ENCODE results near the gene C1QTNF6. TPM values are rescaled to one million over a fixed set of nuclear protein-coding genes. Genes with fewer than 3 reads are reported as not detected.
A peak's percentile ranks its signal among the peaks of the same experiment; 100 is the strongest.

The C1QTNF6 gene
- total and polyA plus RNA-seq, 8 donors: 1.2 to 10.9 (median 3.0) TPM

DNA sequence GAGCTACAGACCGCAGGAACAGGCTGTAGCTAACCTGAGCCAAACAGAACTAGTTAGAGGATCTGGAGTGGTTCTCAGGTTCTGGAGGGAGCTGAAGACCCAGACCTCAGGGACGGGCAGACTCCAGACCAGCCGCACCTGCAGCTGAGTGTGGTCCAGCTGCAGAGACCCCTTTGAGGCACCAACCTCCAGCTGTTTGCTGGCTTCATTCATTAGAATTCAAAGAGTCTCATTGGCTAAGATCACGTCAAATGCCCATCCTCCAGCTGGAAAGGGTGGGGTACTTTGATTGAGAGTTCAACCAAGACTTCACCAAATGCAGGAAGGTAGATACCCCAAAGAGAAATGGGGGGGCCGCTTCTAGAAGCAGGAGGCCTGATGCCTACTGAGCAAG lies 25.0 kb downstream of the C1QTNF6 start:
- WGBS, 2 donors: 75 to 87% methylated on average over 5 of the region's 5 CpGs
- intact Hi-C loops (cut with DNase I): no loop called here
- no peaks in the 10 kb centered on the region for H3K4me1 ChIP-seq
- DNase-seq (no peak), ATAC-seq (no peak), FAIRE-seq (no peak)
- H3K27ac ChIP-seq: no peak overlapping the region
- no peaks in the 10 kb centered on the region for H3K36me3 ChIP-seq
- TF ChIP-seq, protein P1, sequence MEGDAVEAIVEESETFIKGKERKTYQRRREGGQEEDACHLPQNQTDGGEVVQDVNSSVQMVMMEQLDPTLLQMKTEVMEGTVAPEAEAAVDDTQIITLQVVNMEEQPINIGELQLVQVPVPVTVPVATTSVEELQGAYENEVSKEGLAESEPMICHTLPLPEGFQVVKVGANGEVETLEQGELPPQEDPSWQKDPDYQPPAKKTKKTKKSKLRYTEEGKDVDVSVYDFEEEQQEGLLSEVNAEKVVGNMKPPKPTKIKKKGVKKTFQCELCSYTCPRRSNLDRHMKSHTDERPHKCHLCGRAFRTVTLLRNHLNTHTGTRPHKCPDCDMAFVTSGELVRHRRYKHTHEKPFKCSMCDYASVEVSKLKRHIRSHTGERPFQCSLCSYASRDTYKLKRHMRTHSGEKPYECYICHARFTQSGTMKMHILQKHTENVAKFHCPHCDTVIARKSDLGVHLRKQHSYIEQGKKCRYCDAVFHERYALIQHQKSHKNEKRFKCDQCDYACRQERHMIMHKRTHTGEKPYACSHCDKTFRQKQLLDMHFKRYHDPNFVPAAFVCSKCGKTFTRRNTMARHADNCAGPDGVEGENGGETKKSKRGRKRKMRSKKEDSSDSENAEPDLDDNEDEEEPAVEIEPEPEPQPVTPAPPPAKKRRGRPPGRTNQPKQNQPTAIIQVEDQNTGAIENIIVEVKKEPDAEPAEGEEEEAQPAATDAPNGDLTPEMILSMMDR (IDR thresholded peaks at IDR 0.05): no peak
- H3K4me3 ChIP-seq: no peak overlapping the region
- no peaks in the 10 kb centered on the region for H3K27me3 ChIP-seq
- no peaks in the 10 kb centered on the region for H3K9me3 ChIP-seq

DNA sequence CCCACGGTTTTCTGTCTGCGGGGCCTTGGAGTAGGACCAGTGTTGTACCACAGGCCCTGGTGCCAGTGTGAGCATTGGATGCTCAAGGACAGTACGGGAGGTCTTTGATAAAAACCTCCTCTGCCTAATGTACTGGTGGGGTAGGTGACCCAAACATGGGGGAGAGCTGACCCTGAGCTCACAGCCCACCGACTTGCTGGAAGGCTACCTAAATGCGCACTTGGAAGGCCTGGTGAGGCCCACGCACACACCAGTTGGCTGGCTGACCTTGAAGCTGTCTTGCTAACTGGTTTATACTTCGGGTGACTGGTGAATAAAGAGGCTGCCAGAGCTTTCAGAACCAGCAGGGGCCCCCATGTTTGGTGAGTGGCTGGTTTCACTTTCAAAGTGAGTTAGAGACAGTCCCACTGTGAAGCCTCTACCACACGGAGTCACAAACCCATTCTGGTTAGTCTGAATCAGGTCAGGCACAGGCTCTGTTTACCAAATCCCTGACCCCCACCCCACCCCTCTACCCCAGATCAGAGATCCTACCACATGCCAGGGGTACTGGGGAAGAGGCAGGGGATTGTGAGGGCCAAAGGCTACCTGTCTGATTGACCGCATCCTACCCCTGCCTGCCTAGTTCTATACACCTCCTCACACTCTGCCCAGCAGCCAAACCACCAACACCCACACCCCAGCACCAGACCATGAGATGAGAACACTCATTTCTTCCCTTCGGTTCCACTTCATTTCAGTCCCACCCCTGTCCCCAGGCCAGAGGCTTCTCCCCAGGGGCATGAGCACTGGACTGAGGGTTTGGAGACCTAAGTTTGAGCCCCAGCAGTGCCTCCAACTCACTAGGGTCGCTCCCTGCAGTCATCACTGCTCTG lies 25.6 kb downstream of the C1QTNF6 start:
- Histone ChIP-seq H3K4me1 (no peaks in the 10 kb centered on the region), H3K27me3 (no peaks in the 10 kb centered on the region), H3K4me3 (no peak overlapping the region), H3K36me3 (no peaks in the 10 kb centered on the region), H3K27ac (no peak overlapping the region), H3K9me3 (no peaks in the 10 kb centered on the region)
- ATAC-seq (no peak), DNase-seq (peak in 1 of 6 donors; percentile 17), FAIRE-seq (no peak)
- intact Hi-C loops (cut with DNase I): no loop called here
- TF ChIP-seq, protein P1 (IDR thresholded peaks at IDR 0.05): no peak
- 65 to 66% methylated on average over 11 of the region's 11 CpGs for WGBS, 2 donors

DNA sequence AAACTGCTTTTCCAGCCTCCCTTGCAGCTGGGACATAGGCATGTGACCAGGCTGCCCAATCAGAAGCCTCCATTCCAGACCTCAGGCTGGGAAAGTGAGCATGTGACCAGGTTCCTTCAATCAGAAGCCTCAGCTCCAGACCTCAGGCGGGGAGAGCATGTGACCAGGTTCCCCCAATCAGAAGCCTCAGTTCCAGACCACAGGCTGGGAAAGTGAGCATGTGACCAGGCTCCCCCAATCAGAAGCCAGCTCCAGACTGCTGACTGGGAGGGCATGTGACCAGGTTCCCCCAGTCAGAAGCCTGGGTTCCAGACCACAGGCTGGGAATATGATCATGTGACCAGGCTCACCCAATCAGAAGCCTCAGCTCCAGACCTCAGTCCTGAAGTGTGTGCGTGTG lies 26.6 kb downstream of the C1QTNF6 start:
- intact Hi-C loops (cut with DNase I): no loop called here

DNA sequence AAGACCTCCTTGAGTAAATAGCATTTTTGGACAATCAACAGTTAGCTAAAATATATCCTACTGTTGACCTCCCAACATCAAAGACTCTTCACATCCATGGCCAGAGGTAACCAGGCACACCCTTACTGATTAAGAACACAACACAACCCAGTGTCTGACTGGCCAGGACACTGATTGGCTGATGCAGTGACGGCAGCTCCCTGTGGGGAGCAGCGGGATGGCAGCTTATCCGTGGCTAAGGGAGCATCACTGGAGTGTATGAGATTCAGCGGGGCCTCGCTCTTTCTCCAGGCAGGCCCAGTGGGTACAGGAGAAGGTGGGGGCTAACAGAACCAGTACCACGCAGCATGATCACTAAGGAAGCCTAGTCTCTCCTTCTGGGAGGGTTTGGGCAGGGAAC lies 28.0 kb downstream of the C1QTNF6 start:
- no peaks in the 10 kb centered on the region for H3K9me3 ChIP-seq
- 54 to 61% methylated on average over 6 of the region's 6 CpGs for WGBS, 2 donors
- H3K4me3 ChIP-seq: no peak overlapping the region
- TF ChIP-seq, protein P1 (IDR thresholded peaks at IDR 0.05): no peak
- H3K36me3 ChIP-seq: no peaks in the 10 kb centered on the region
- no peaks in the 10 kb centered on the region for H3K27me3 ChIP-seq
- FAIRE-seq (no peak), DNase-seq (peak in 1 of 6 donors; percentile 14), ATAC-seq (no peak)
- intact Hi-C loops (cut with DNase I): no loop called here
- H3K4me1 ChIP-seq: no peaks in the 10 kb centered on the region
- no peak overlapping the region for H3K27ac ChIP-seq

More for the DNA sequence above, 26.6 kb downstream of the C1QTNF6 start:
- 94 to 96% methylated on average over 2 of the region's 2 CpGs for WGBS, 2 donors
- no peak overlapping the region for H3K27ac ChIP-seq
- no peaks in the 10 kb centered on the region for H3K4me1 ChIP-seq
- no peaks in the 10 kb centered on the region for H3K27me3 ChIP-seq
- no peak for FAIRE-seq
- H3K9me3 ChIP-seq: no peaks in the 10 kb centered on the region
- DNase-seq: peak in 1 of 6 donors; percentile 8
- TF ChIP-seq, protein P1 (IDR thresholded peaks at IDR 0.05): no peak
- H3K4me3 ChIP-seq: no peak overlapping the region
- no peaks in the 10 kb centered on the region for H3K36me3 ChIP-seq
- no peak for ATAC-seq

DNA sequence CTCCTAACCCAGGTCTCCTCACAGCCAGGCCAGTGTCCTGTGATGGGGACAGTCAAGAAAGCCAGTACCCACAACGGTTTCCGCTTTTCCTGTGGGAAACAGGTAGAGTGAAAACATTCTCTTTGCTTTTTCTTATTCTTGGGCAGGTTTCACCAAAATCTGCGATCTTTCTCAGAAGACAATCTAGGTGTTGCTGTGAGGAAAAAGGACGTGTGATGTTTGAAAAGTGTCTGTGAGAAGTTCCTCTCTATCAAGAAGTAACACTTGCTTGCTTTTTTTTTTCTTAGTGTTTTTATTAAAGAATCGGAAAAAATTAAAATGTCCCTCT lies 29.1 kb downstream of the C1QTNF6 start:
- ATAC-seq: no peak
- H3K4me3 ChIP-seq: no peak overlapping the region
- no peaks in the 10 kb centered on the region for H3K4me1 ChIP-seq
- no peaks in the 10 kb centered on the region for H3K36me3 ChIP-seq
- H3K9me3 ChIP-seq: no peaks in the 10 kb centered on the region
- no peaks in the 10 kb centered on the region for H3K27me3 ChIP-seq
- H3K27ac ChIP-seq: no peak overlapping the region
- no peak for DNase-seq
- no peak for FAIRE-seq
- TF ChIP-seq, protein P1 (IDR thresholded peaks at IDR 0.05): no peak
- intact Hi-C loops (cut with DNase I): no loop called here
- 56 to 67% methylated on average over 5 of the region's 5 CpGs for WGBS, 2 donors

Data from pancreas (tissue), 10 donors.